Inflammatory macrophage treated with lipopolysaccharide for 4 hours (primary cell): ENCODE data around the gene RFX5.

ENCODE experiments used
- DNase-seq: peaks from one replicate; pipeline ENCODE4 v3.0.0-alpha.2; 2020

The RFX5 gene

DNA sequence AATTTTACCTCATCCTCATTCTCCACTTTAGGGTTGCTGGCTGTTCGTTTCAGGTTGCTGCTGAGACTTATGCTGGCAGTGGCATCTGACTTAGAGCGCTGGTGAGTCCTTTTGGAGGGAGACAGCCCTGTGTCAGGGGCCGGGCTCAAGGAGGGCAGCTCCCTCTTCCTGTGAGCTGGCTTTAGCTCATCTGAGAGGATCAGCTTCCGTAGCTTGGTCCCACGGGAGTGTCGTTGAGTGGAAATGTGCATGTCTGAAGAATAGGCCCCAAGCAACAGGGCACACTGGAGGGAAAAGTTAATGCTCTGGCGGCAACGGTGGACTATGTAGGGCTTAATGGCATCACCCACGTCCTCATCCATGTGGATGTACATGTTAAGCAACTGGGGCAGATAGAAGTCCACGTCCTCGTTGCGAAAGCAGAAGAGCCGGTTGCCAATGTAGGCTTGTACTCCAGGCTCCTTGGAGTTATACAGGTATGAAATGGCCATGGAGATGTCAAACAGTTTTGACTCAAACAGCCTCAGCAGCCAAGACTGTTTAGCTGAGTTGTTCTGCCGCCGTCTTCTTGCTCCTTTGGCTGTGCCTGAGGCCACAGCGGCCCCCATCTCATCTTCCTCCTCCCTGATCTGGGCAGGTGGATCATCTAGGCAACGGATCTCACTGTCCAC, 31.4 kb downstream of the RFX5 start:
- DNase-seq: no peak

DNA sequence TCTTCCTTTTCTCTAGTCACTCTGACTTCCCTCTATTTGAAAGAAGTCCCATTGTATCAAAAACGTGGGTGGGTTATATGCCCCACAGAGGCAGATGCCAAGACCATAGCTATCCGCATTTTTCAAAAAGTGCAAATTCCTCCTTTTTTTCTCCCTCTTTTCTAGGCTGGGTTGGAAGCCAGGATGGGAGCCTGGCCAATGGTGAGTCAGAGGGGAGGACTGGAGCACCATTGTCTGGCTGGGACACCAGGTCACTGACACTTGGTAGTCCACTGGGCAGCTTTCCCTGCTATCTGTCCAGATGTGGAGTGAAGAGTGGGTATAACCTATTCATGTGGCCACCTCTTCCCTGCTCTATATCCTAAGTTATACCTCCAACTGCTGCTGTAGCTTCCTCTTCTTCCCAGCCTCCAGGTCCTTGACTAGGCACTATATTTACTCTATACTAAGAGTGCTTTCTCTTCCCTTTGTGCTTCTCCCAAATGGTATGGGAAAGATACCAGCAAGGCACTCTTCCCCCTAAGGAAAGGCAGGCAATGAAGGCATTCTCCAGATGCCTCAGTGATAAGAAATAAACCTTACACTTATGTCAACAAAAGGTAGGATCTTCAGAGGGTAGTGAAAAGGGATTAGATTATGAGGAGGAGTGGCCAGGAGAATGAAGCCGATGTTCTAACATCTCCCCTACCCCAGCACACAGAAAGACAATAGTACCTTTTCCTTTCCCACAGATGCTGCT, 32.7 kb downstream of the RFX5 start:
- DNase-seq: no peak

GRCh38 chr1:151313501-151313900, 33.6 kb downstream of the RFX5 start:
- no peak for DNase-seq

- no peak for DNase-seq
These were observed 34.2 kb downstream of the RFX5 start for GRCh38 chr1:151312826-151313225.

GRCh38 chr1:151312411-151312810, 34.6 kb downstream of the RFX5 start:
- no peak for DNase-seq

DNA sequence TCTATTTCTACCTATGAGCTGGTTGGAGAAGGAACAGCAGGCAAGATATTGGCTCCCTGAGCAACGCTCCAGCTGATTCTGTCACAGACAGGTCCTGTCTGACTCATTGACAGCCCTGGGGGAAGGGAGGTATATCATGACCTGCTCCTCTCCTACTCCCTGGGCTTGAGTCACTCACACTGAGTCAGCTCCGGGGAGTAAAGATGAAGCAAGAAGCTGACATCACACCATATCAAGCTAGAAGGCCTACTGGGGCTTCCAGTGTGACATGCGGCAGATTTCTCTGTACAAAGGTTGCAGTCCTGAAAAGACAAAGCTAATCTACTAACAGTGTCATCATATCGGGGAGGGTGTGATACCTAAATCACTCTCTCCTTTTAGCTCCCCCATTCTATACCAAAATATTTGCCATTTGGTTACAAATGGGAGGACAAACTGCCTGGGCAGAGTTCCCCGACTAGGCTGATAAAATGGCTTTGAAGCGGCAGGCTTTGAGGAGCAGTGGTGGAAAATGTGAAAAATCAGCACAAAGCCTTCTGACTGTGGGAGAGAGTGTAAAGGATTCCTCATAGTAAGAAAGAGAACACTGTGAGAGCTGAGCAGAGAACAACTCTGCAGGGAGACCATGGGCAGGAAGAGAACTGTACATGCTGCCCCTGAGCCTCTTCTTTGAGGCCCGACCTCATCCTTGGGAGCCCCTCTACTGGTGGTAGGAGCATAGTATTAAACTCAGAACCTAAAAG, 35.3 kb downstream of the RFX5 start:
- peak; percentile 99 for DNase-seq

DNA sequence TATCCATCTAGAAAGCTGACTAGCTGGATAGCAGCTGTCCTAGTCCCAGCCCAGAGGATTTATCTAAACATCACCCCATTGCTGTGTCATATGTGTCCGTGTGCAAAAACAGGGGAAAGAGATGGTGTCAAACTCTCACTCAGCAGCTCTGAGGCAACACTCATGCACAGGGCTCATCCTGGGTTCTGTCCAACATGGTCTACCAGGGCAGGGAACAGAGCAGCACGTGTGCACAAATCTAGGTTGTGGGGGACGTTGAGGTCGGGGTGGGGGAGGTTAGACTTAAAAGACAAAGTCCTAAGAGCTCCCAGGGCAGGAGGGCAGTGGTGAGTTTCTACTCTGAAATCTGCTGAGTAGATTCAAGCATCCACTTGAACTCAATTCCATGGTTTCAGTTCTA, 36.0 kb downstream of the RFX5 start:
- peak; percentile 22 for DNase-seq

- no peak for DNase-seq
These were observed 37.2 kb downstream of the RFX5 start for GRCh38 chr1:151309811-151310323.

DNA sequence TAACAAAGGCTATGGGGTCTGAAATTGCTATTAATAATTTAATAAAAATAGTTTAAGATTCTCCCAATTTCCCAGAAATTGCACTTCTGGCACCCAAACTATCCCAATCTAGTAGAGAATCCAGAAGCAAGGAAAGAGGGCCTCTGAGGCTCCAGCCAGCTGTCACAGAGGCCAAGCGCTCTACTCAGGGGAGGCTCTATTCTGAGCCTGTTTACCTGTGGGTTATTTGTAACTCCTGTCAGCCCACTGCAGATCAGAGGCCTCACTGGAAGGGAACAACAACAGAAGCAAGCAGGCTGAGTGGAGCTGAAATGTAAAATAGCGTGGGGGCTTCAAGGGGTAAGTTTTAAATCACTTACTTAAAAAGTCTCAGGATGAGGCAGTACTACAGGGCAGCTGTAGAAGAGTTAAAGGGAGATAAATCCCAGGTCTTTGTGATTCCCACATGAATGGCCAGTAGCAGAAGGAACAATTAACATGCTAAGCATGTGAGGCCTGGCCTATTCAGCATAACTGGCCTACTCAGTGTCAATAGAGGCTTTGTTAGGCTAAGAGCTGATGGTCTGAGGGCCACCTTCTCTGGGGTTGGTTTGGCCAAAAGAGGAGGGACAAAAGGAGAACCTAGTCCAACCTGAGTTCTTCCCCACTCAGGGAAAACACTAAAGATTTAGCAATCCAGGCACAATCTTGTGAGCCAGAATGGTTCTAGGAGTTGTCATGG, 52.1 kb downstream of the RFX5 start:
- DNase-seq: no peak

- DNase-seq: no peak
These were observed 54.0 kb downstream of the RFX5 start for GRCh38 chr1:151293093-151293492.

DNA sequence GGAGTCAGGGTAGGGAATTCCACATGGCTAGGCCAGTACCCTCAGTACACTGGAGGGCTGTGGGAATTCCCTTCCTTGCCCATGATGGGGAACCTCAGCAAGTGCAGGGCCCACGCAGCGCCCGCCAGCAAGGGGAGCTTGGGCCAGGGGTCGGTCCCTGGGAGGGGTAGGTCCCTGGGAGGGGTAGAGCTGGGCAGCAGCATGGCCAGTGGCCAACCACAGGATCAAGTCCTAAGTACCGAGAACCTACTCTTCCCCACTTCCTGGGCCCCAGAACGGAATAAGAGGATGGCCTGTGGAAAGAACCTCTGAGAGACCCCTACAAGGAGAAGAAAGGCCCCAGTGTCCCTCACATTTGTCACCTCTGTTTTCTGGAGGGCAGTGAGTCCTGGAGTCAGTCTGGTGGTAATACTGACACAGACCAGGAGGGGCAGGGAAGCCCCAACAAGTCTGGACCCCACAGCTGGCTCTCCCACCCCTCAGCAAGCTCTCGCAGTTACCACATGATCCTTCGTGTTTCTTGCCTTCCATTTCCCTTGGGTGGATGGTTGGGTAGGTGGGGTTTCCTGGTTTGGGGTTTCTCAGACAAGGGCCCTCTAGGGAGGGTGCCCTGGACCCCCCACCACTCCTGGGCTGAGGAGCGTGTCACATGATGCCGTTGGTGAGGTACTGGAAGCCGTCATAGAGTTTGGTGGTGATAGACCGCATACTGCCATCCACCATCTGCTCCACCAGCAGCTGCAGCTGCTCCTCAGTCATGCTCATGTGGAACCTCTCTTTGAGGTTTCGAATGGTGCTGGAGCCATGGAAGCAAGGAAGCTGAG, 54.6 kb downstream of the RFX5 start:
- no peak for DNase-seq

DNA sequence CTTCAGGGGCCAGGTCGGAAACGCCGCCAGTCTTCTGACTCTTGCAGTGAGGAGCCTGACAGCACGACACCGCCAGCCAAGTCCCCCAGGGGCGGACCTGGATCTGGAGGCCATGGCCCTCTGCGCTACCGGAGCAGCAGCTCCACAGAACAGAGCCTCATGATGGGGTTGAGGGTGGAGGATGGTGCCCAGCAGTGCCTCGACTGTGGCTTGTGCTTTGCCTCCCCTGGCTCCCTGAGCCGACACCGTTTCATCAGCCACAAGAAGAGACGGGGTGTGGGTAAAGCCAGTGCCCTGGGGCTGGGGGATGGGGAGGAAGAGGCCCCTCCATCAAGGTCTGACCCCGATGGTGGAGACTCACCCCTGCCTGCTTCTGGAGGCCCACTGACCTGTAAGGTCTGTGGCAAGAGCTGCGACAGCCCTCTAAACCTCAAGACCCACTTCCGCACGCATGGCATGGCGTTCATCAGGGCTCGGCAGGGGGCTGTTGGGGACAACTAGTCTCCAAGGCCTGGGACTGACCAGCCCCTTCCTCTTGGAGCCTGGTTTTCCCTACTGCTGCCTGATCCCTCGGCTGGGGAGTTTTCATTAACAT, 56.2 kb downstream of the RFX5 start:
- DNase-seq: no peak
